Measurements from ENCODE around the gene GPR148. TPM values are rescaled to one million over a fixed set of nuclear protein-coding genes. Genes with fewer than 3 reads are reported as not detected.
A peak's percentile ranks its signal among the peaks of the same experiment; 100 is the strongest.

The GPR148 gene
- total RNA-seq, 1 donor from 2014 or later, result not detected

DNA sequence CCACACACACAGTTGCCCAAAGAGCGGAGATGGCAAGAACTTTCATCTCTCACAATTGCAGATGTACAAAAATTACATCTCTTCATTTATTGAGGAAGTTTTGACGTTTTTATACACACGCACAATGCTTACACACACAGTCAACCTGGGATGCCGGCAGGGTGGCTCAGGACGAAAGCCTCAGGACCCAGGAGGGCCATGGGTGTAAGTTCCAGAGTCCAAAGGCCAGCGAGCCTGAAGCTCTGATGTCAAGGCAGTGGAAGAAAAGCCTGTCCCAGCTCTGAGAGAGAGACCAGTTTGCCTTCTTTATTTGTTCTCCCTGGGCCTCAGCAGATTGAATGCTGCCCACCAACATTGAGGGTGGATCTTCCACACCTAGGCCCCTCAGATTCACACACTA lies 36.6 kb downstream of the GPR148 start:
- Histone ChIP-seq H3K9me3 (no peaks in the 10 kb centered on the region), H3K4me3 (no peak overlapping the region), H3K36me3 (no peaks in the 10 kb centered on the region), H3K4me1 (no peaks in the 10 kb centered on the region), H3K27ac (no peak overlapping the region), H3K27me3 (ENCODE audit: low read depth) (peaks cover under 1% of the 10 kb centered on the region)
- no peak for ATAC-seq
- TF ChIP-seq, protein P1, sequence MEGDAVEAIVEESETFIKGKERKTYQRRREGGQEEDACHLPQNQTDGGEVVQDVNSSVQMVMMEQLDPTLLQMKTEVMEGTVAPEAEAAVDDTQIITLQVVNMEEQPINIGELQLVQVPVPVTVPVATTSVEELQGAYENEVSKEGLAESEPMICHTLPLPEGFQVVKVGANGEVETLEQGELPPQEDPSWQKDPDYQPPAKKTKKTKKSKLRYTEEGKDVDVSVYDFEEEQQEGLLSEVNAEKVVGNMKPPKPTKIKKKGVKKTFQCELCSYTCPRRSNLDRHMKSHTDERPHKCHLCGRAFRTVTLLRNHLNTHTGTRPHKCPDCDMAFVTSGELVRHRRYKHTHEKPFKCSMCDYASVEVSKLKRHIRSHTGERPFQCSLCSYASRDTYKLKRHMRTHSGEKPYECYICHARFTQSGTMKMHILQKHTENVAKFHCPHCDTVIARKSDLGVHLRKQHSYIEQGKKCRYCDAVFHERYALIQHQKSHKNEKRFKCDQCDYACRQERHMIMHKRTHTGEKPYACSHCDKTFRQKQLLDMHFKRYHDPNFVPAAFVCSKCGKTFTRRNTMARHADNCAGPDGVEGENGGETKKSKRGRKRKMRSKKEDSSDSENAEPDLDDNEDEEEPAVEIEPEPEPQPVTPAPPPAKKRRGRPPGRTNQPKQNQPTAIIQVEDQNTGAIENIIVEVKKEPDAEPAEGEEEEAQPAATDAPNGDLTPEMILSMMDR (IDR thresholded peaks at IDR 0.05), result no peak
- intact Hi-C loops (cut with DNase I), result no loop called here
- DNase-seq, result no peak

DNA sequence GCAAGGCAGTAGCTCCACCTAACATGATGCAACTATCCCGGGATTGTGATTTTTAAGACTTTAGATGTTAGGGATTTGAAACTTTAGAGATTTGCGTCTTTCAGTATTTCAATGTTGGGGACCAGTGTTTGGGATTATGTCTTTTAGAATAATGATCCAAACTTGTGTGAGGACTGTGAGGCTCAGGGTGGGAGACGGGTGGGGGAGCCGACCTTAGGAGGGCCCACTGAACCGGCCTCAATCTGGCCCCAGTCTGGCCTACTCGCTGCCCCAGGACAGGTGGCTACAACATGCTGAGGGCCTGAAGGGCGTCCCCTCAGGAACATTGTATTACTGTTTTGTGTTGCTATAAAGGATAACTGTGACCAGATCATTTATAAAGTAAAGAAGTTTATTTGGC lies 37.2 kb downstream of the GPR148 start:
- ATAC-seq, result no peak
- intact Hi-C loops (cut with DNase I), result no loop called here
- DNase-seq, result no peak
- TF ChIP-seq, protein P1 (IDR thresholded peaks at IDR 0.05), result no peak
- Histone ChIP-seq H3K36me3 (no peaks in the 10 kb centered on the region), H3K9me3 (no peaks in the 10 kb centered on the region), H3K27me3 (ENCODE audit: low read depth) (no peaks in the 10 kb centered on the region), H3K4me1 (no peaks in the 10 kb centered on the region), H3K4me3 (no peak overlapping the region), H3K27ac (no peak overlapping the region)

DNA sequence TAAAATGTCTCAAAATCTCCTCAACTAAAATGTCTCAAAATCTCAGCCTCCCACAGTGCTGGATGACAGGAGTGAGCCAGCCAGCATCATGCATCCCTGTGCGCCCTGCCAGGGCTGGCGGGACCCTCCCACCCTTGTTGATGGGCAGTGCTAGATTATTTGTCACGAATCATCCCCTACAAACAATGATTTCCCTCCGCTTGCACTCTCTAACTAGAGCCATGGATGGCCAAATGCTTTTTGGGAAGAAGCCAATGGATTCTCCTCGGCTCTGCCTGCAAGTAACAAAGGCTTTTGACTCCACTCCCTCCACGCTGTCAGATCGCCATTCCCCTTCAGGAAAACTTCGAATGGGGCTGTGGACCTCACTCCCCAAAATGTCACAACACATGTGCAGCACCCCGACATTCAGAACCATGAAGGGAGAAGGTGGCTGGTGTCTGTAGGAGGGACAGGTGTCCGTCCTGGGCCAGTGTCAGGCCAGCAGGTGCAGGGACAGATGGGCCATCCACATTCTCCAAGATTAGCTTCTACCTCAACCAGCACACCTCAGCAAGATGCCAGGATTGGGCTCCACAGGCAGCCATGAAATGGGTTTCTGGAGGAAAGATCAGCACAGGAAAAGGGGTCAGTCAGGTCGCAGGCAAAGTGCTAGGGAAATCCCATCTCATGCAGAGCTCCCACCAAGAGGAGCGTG lies 38.0 kb downstream of the GPR148 start:
- no peak for DNase-seq
- no peak overlapping the region for H3K27ac ChIP-seq

DNA sequence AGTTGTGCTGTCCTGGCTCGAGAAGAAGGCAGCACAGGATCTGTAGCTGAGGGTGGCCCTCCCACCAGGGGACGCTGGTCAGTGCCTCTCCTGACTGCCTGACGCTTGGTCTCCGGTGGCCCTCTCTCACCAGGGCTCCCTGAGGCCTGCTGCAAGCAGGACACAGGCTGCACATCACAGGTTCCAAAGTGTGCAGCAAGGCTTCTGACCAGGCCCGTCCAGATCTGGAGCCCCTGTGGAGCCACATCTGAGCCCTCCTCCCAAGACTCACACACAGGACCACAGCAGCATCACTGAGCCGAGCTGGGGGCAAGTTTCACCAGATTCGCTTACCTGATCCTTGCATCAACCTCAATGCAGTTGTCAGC lies 38.5 kb downstream of the GPR148 start:
- Histone ChIP-seq H3K9me3 (no peaks in the 10 kb centered on the region), H3K36me3 (no peaks in the 10 kb centered on the region), H3K4me3 (no peak overlapping the region), H3K27ac (no peak overlapping the region), H3K27me3 (ENCODE audit: low read depth) (no peaks in the 10 kb centered on the region), H3K4me1 (no peaks in the 10 kb centered on the region)
- DNase-seq, result no peak
- intact Hi-C loops (cut with DNase I), result no loop called here
- no peak for ATAC-seq
- TF ChIP-seq, protein P1 (IDR thresholded peaks at IDR 0.05), result no peak

More for the DNA sequence above, 38.0 kb downstream of the GPR148 start:
- no peak overlapping the region for H3K4me3 ChIP-seq
- no peaks in the 10 kb centered on the region for H3K36me3 ChIP-seq
- intact Hi-C loops (cut with DNase I), result no loop called here
- H3K9me3 ChIP-seq, result no peaks in the 10 kb centered on the region
- no peaks in the 10 kb centered on the region for H3K4me1 ChIP-seq
- H3K27me3 ChIP-seq (ENCODE audit: low read depth), result no peaks in the 10 kb centered on the region
- ATAC-seq, result no peak
- TF ChIP-seq, protein P1 (IDR thresholded peaks at IDR 0.05), result no peak

DNA sequence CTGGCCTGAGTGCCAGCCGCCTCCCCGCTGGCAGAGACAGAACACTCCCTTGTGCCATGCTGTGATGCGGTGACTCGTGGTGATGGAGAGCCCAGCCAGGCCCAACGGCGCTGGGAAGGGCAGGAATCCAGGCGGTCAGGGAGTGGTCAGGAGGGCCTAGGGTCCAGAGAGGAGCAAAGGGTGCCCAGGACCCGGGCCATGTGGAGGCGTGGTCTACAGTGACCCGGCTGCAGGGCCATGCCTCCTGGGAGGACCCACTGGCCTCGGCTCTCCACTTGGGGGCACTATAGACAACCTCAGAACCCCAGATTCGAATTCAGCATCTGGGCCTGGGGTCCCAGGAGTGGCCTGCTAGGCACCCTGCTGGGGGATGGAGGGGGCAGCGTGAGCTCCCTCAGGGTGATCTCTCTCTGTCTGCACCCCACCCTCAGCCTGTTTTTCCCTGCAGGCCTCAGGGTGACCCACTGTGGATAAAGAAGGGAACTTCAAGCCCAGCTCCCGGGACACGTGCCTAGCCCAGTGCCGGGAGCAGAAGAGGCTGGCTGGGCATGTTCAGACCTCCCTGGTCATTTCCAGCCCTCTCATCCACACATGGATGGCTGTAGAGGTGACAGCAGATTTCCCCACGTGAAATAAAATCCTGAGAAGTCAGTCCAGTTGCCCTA lies 39.5 kb downstream of the GPR148 start:
- ATAC-seq, result peak in 1 of 2 donors; percentile 25
- no peak for DNase-seq
- intact Hi-C loops (cut with DNase I), result no loop called here
- H3K4me3 ChIP-seq, result no peak overlapping the region
- H3K4me1 ChIP-seq, result no peaks in the 10 kb centered on the region
- TF ChIP-seq, protein P1 (IDR thresholded peaks at IDR 0.05), result no peak
- H3K27ac ChIP-seq, result no peak overlapping the region
- no peaks in the 10 kb centered on the region for H3K27me3 ChIP-seq (ENCODE audit: low read depth)
- no peaks in the 10 kb centered on the region for H3K9me3 ChIP-seq
- H3K36me3 ChIP-seq, result no peaks in the 10 kb centered on the region

Measured in lower lobe of right lung (tissue), 2 donors.